K562 (cell line): ENCODE results near the gene SAMD13.

Experiments used
- EP300 ChIP-seq: IDR thresholded peaks from 2 replicates; pipeline ENCODE4 v1.6.1; 2012; ENCODE audit warnings: low read length, improper control_type of control experiment
- HDAC2 ChIP-seq: fragments of 450-650 bp; IDR thresholded peaks from 2 replicates; pipeline ENCODE4 v1.6.1; 2016; ENCODE audit warnings: mild to moderate bottlenecking
- JUND ChIP-seq, 2 experiments: IDR thresholded peaks; 2 replicates in 1 of 2; 3 replicates in 1 of 2; pipeline ENCODE4 v1.6.1; 2011; ENCODE audit warnings: borderline replicate concordance in 2 of 2, low read depth in 2 of 2, low read length in 2 of 2, improper control_type of control experiment in 1 of 2, missing biosample characterization in 1 of 2, missing genetic modification characterization in 1 of 2, missing genetic modification reagents in 1 of 2
- POLR2A ChIP-seq: fragments of 450-650 bp; conservative IDR thresholded peaks from 2 replicates; pipeline ENCODE4 v1.6.1; 2016
- SRSF7 ChIP-seq: fragments of 200-400 bp; formaldehyde crosslinking; optimal IDR thresholded peaks from 2 replicates; pipeline ENCODE3; 2017; ENCODE audit warnings: mild to moderate bottlenecking, low read depth, low read length
- TAF1 ChIP-seq: IDR thresholded peaks from 2 replicates; pipeline ENCODE4 v1.6.1; 2011; ENCODE audit warnings: mild to moderate bottlenecking, low read length, moderate library complexity; ENCODE audit not compliant: insufficient read depth, control insufficient read depth, severe bottlenecking; ENCODE audit errors: extremely low read depth
- YY1 ChIP-seq, 3 experiments: IDR thresholded peaks; 2 replicates each; pipeline ENCODE4 v1.6.1; 2011; ENCODE audit warnings: low read length in 2 of 3, mild to moderate bottlenecking in 2 of 3, moderate library complexity in 2 of 3, borderline replicate concordance in 1 of 3, control low read depth in 1 of 3, low read depth in 1 of 3; ENCODE audit not compliant: insufficient read depth in 3 of 3, insufficient replicate concordance in 2 of 3, control insufficient read depth in 1 of 3, insufficient read length in 1 of 3; ENCODE audit errors: extremely low read depth in 1 of 3
- ZC3H4 ChIP-seq: sonication (generic); formaldehyde crosslinking; IDR thresholded peaks from 2 replicates; pipeline ENCODE4 v1.9.0; 2021; ENCODE audit warnings: missing genetic modification reagents, borderline replicate concordance
- ZNF253 ChIP-seq: fragments of 250-450 bp; sonication (Bioruptor Pico); conservative IDR thresholded peaks from 2 replicates; pipeline ENCODE4 v1.6.1; 2021; ENCODE audit warnings: mild to moderate bottlenecking
- TF ChIP-seq, protein P1 (sequence below), 2 experiments: fragments of 450-650 bp in 1 of 2; sonication (generic) in 1 of 2; formaldehyde crosslinking in 1 of 2; IDR thresholded peaks; 2 replicates each; pipeline versions ENCODE4 v1.7.1 to v1.9.0; 2016 to 2022; ENCODE audit warnings: inconsistent platforms in 1 of 2, mild to moderate bottlenecking in 1 of 2, missing genetic modification reagents in 1 of 2
- TF ChIP-seq, protein P2 (sequence below): fragments of 250-450 bp; sonication (Bioruptor Pico); IDR thresholded peaks from 2 replicates; pipeline ENCODE4 v1.8.0; 2022; ENCODE audit warnings: moderate library complexity, mild to moderate bottlenecking, inconsistent platforms

DNA sequence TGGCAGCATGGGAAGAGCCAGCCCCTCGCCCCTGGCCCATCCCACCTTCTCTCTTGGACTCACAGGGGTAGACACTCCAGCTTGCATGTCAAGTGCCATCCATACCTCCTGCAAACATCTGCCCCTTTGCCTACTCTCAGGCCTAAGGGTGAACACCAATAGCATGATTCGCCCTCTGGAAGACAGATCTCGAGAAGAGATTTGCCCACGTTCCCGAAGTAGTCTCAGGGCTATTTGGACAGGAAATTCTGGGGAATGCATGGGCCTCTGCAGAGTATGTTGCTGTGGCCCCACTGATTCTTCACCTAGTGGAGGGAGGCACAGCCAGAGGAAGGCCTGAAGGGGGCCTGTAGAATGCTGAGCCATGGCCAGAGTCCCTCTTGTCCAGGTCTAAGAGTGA lies 66.9 kb downstream of the SAMD13 start:
- TF ChIP-seq YY1 (IDR thresholded peaks at IDR 0.05; ENCODE audit: borderline replicate concordance in 1 of 3, control insufficient read depth in 1 of 3, extremely low read depth in 1 of 3, insufficient read depth in 3 of 3, insufficient read length in 1 of 3, insufficient replicate concordance in 2 of 3, low read depth in 1 of 3, low read length in 2 of 3) (no peak), ZC3H4 (CRISPR knock-in tag) (no peak), SRSF7 (no peak), POLR2A (no peak), ZNF253 (CRISPR knock-in tag) (no peak), EP300 (no peak), TAF1 (no peak), JUND (IDR thresholded peaks at IDR 0.05; ENCODE audit: borderline replicate concordance, low read depth, low read length) (no peak), JUND (tag; IDR thresholded peaks at IDR 0.05; ENCODE audit: borderline replicate concordance, low read depth, low read length) (no peak), HDAC2 (no peak)
- TF ChIP-seq, protein P1, sequence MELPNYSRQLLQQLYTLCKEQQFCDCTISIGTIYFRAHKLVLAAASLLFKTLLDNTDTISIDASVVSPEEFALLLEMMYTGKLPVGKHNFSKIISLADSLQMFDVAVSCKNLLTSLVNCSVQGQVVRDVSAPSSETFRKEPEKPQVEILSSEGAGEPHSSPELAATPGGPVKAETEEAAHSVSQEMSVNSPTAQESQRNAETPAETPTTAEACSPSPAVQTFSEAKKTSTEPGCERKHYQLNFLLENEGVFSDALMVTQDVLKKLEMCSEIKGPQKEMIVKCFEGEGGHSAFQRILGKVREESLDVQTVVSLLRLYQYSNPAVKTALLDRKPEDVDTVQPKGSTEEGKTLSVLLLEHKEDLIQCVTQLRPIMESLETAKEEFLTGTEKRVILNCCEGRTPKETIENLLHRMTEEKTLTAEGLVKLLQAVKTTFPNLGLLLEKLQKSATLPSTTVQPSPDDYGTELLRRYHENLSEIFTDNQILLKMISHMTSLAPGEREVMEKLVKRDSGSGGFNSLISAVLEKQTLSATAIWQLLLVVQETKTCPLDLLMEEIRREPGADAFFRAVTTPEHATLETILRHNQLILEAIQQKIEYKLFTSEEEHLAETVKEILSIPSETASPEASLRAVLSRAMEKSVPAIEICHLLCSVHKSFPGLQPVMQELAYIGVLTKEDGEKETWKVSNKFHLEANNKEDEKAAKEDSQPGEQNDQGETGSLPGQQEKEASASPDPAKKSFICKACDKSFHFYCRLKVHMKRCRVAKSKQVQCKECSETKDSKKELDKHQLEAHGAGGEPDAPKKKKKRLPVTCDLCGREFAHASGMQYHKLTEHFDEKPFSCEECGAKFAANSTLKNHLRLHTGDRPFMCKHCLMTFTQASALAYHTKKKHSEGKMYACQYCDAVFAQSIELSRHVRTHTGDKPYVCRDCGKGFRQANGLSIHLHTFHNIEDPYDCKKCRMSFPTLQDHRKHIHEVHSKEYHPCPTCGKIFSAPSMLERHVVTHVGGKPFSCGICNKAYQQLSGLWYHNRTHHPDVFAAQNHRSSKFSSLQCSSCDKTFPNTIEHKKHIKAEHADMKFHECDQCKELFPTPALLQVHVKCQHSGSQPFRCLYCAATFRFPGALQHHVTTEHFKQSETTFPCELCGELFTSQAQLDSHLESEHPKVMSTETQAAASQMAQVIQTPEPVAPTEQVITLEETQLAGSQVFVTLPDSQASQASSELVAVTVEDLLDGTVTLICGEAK (IDR thresholded peaks at IDR 0.05): no peak
- TF ChIP-seq, protein P1 (CRISPR knock-in tag; IDR thresholded peaks at IDR 0.05): no peak
- TF ChIP-seq, protein P2, sequence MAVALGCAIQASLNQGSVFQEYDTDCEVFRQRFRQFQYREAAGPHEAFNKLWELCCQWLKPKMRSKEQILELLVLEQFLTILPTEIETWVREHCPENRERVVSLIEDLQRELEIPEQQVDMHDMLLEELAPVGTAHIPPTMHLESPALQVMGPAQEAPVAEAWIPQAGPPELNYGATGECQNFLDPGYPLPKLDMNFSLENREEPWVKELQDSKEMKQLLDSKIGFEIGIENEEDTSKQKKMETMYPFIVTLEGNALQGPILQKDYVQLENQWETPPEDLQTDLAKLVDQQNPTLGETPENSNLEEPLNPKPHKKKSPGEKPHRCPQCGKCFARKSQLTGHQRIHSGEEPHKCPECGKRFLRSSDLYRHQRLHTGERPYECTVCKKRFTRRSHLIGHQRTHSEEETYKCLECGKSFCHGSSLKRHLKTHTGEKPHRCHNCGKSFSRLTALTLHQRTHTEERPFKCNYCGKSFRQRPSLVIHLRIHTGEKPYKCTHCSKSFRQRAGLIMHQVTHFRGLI: no peak
